HG03095 (cell line): ENCODE data around the gene EFNA5.

Experiments used
- ATAC-seq: cut with Tn5 transposase; IDR thresholded peaks from one replicate; pipeline ENCODE4 v1.9.1; 2021; ENCODE audit warnings: moderate library complexity; ENCODE audit not compliant: unreplicated experiment

Gene EFNA5

GRCh38 chr5:107670932-107671741, at the start of gene EFNA5:
Gene EFNA5, minus strand, starts transcription at chr5:107670937.
- ATAC-seq: peak; percentile 31

- ATAC-seq: no peak
These were observed 48.4 kb upstream of the EFNA5 start for GRCh38 chr5:107719034-107719606.

- ATAC-seq: no peak
These were observed 47.1 kb upstream of the EFNA5 start for GRCh38 chr5:107717816-107718215.

DNA sequence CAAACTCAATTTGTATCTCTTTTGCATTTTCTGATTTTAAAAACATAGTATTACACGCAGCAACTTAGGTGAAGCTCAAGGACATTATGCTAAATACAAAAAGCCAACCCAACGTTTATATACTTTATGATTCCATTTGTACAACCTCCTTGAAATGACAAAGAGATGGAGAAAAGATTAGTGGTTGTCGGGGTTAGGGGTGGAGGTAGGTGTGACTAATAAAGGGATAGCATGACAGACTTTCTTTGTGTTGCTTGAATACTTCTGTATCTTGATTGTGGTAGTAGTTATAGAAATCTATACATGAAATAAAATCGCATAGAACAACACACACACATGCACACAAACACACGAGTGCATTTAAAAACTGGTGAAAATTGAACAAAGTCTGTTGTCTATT, 42.5 kb upstream of the EFNA5 start:
- ATAC-seq: no peak

GRCh38 chr5:107712359-107712870, 41.7 kb upstream of the EFNA5 start:
- ATAC-seq: no peak

GRCh38 chr5:107705402-107706014, 34.8 kb upstream of the EFNA5 start:
- no peak for ATAC-seq

GRCh38 chr5:107704681-107705401, 34.1 kb upstream of the EFNA5 start:
- no peak for ATAC-seq

DNA sequence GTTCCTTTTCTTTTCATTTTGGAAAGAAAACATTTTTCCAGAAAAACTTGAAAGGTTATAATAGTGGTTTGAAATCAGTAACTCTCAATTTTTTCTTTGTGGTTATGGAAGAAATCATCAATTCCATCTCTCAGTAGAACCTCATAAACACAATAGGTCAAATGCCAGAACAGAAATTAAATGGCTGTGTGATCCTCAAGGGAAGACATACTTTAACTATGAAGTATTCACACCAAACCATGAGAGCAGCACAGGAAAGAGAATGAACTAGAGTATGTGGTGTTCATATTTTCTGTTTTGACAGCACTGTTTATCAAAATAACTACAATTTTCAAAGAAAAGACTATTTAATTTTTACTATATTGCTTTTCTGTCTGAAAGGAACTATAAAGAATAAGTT, 29.7 kb upstream of the EFNA5 start:
- ATAC-seq: no peak

DNA sequence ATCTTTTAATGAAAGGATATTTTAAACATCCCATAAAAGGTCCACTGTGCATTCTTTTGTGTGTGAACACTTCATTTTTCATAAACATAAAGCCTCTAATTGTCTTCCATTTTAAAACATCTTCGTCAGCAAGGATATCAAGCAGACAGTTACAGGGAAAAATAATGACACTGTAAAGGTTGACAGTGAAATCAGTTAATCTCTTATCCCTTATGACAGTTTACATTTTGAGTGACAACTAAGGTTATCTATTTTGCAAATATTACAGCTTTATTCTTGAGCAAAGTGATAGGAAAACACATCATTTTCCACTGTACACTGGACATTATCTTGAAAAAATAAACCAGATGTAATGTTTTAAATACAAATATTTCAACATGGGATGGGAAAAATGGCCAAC, 28.7 kb upstream of the EFNA5 start:
- no peak for ATAC-seq

GRCh38 chr5:107698286-107698685, 27.5 kb upstream of the EFNA5 start:
- ATAC-seq: no peak

GRCh38 chr5:107696498-107696897, 25.8 kb upstream of the EFNA5 start:
- no peak for ATAC-seq

- ATAC-seq: no peak
These were observed 25.3 kb upstream of the EFNA5 start for GRCh38 chr5:107696080-107696479.

- ATAC-seq: no peak
These were observed 17.2 kb upstream of the EFNA5 start for GRCh38 chr5:107687937-107688336.

- ATAC-seq: no peak
These were observed 16.7 kb upstream of the EFNA5 start for GRCh38 chr5:107687404-107687803.

- no peak for ATAC-seq
These were observed 11.8 kb upstream of the EFNA5 start for GRCh38 chr5:107682533-107682932.

DNA sequence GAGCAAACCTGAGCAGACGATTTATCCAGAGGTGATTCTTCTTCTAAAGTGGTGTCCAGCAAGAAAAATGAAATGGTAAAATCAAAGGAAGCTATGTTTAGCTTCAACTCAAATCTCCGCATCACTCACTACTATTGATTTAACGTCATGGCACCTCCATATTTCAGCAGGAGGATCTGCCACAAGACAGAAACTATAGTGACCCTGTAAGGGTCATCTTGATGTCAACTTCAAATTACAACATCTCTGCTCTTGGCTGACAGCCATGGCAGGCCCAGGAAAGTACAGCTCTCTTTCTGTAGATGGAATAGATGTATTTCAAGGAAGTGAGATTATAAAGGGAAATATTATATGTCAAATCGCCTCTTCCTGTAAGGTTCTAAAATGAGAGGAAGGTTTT, 10.1 kb upstream of the EFNA5 start:
- ATAC-seq: no peak

- no peak for ATAC-seq
These were observed 9.4 kb upstream of the EFNA5 start for GRCh38 chr5:107680099-107680498.

- no peak for ATAC-seq
These were observed 6.0 kb upstream of the EFNA5 start for GRCh38 chr5:107676702-107677101.

- ATAC-seq: no peak
These were observed 4.5 kb upstream of the EFNA5 start for GRCh38 chr5:107675201-107675600.

DNA sequence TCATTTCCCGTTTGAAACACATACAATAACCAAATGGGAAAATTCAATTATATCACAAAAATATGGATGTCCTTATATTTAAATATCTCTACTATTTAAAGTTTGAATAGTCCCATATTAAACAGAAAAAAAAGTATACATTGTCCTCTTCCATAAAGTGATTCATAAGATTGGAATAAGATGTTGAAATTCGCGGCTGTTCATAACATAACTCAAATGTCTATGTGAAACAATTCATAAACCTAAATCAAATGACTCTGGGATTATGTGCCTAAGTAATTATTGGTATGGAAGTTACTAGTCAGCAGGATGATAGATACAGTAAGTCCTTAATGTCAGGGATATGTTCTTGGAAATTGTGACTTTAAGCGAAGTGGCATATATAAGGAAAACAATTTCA, 3.9 kb upstream of the EFNA5 start:
- ATAC-seq: no peak

GRCh38 chr5:107673368-107674136, 2.8 kb upstream of the EFNA5 start:
- ATAC-seq: peak; percentile 84
